HG03060 (cell line): Measurements from ENCODE around the gene DNAJC4.
"Not testable (repeated sequence)": the region's sequence is repeated elsewhere in the genome, so short reads cannot be mapped to it uniquely, and the experiment has no call there.

Experiments used
- ATAC-seq: cut with Tn5 transposase; IDR thresholded peaks from one replicate; pipeline ENCODE4 v1.9.1; 2021; ENCODE audit warnings: low read depth, moderate number of reproducible peaks; ENCODE audit not compliant: unreplicated experiment

DNAJC4 gene

GRCh38 chr11:64243236-64243854 is 13.0 kb downstream of the DNAJC4 start:
- ATAC-seq, result no peak

GRCh38 chr11:64244107-64244506 is 13.8 kb downstream of the DNAJC4 start:
- no peak for ATAC-seq

DNA sequence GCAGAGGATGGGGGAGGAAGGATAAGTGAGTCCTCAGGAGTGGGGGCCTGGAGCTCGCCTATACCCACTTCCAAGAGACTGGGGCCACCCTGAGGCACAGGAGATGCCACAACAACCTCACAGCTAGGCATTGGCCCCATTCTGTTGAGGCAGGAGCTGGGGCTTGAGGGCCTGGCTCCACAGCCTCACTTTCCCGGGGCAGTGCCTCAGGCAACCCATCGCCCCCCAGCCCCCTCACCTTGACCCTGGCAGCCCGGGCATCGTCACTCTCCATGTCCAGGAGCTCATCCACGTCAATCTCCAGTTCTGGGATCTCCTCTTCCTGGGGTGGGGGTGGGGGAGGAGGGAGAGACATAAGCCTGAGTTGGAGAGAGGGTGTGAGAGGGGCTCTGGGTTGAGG is 14.6 kb downstream of the DNAJC4 start:
- no peak for ATAC-seq

DNA sequence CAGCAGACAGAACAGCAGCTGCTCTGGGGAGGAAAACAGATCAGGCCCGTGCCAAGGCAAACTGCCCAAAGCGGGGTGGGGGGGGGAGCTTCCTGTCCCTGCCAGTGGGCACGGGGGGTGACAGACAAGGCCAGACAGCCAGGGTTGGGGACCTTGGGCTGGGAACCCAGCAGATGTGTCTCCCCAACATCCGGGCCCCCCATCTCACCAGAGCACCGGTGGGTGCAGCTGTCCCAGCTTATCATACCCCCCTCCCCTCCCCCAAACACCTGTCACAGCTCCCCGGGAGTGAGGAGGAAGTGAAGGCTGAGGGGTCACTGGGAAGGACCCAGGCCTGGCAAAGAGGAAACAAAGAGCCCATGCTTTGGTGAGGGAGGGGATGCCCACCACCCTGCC is 15.1 kb downstream of the DNAJC4 start:
- ATAC-seq, result no peak

- ATAC-seq, result no peak
Measured at GRCh38 chr11:64245797-64246620, 15.7 kb downstream of the DNAJC4 start.

DNA sequence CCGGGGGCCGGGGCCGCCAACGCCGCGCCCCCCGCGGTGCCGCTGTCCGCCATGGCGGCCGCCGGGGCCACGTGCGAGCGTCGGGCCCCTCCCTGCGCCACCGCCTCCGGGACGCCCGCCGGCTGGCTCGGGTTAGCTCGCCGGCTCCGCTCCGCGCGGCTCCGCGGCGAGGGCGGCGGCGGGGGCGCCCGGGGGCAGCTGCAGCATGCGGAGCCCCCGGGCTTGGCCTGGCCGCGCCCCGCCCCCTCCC is 16.2 kb downstream of the DNAJC4 start:
- ATAC-seq, result not testable (repeated sequence)

- no peak for ATAC-seq
Measured at GRCh38 chr11:64246871-64247728, 16.8 kb downstream of the DNAJC4 start, which contains the start of gene PPP1R14B. PPP1R14B (minus strand) TSS chr11:64246943; CDS start chr11:64246673, 270 bp downstream.

GRCh38 chr11:64247729-64248531 is 17.6 kb downstream of the DNAJC4 start:
- ATAC-seq, result no peak

GRCh38 chr11:64248578-64248977 is 18.2 kb downstream of the DNAJC4 start:
- ATAC-seq, result no peak

GRCh38 chr11:64249038-64249437 is 18.7 kb downstream of the DNAJC4 start:
- no peak for ATAC-seq

- no peak for ATAC-seq
Measured at GRCh38 chr11:64249563-64250414, 19.4 kb downstream of the DNAJC4 start.

DNA sequence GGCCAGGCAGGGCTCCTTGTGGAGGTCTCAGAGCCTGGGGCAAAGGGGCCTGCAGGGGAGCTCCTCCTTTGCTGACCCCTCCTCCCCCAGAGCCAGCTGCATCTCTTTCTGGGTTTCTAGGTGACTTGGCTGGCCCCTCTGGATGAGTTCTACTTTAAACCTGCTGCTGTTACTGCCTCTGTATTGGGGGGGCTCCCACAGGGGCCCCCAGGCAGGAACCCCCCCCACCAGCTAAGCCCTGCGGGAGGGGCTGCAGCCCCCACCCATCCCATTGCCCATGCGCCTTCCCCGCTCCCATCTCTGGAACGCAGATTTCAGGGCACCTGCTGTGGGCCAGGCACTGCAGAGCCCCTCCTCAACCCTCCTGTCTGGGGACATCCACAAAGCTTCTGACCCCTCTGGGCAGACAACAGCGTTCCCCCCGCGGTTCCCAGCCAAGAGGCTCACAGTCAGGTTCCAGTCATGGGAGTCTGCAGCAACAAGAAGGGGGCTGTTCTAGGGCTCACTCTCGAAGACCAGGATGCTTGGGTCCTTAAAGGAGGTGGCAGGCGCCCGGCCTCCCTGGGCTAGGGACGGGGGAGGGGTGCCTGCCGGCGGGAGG is 20.2 kb downstream of the DNAJC4 start:
- ATAC-seq, result no peak

GRCh38 chr11:64251016-64251752 is 20.8 kb downstream of the DNAJC4 start, which contains the start of gene PLCB3:
PLCB3 (plus strand) TSS chr11:64251530; CDS start chr11:64251650, 120 bp downstream.
- ATAC-seq, result no peak

- ATAC-seq, result no peak
Measured at GRCh38 chr11:64251753-64252002, 21.3 kb downstream of the DNAJC4 start.

- no peak for ATAC-seq
Measured at GRCh38 chr11:64252003-64252872, 21.9 kb downstream of the DNAJC4 start.

- ATAC-seq, result no peak
Measured at GRCh38 chr11:64253043-64253442, 22.7 kb downstream of the DNAJC4 start.

GRCh38 chr11:64253481-64253880 is 23.1 kb downstream of the DNAJC4 start:
- ATAC-seq, result no peak

- ATAC-seq, result no peak
Measured at GRCh38 chr11:64254326-64254725, 24.0 kb downstream of the DNAJC4 start.
